NCI-H2081 (cell line): Measurements from ENCODE around the gene F11.
"Not testable (repeated sequence)": the region's sequence is repeated elsewhere in the genome, so short reads cannot be mapped to it uniquely, and the experiment has no call there.

Experiments
- DNase-seq, 2 experiments: peaks; one replicate each; lab custom pipeline; 2025; lab: John Stamatoyannopoulos, UW

The F11 gene

GRCh38 chr4:186249785-186250754 is 15.9 kb upstream of the F11 start:
- DNase-seq, result no peak

GRCh38 chr4:186250760-186251159 is 15.2 kb upstream of the F11 start:
- no peak for DNase-seq

GRCh38 chr4:186255122-186255521 is 10.9 kb upstream of the F11 start:
- no peak for DNase-seq

GRCh38 chr4:186258216-186258811 is 7.7 kb upstream of the F11 start:
- no peak for DNase-seq

- DNase-seq, result no peak
Observed at GRCh38 chr4:186260117-186260503, 5.9 kb upstream of the F11 start.

- DNase-seq, result no peak
Observed at GRCh38 chr4:186260504-186261448, 5.2 kb upstream of the F11 start.

- DNase-seq, result no peak
Observed at GRCh38 chr4:186264660-186265059, 1.3 kb upstream of the F11 start.

GRCh38 chr4:186265250-186265649 is 739 bp upstream of the F11 start:
- not testable (repeated sequence) for DNase-seq

GRCh38 chr4:186266729-186267456 is 904 bp downstream of the F11 start:
- no peak for DNase-seq

- DNase-seq, result no peak
Observed at GRCh38 chr4:186271081-186271678, 5.2 kb downstream of the F11 start.

- no peak for DNase-seq
Observed at GRCh38 chr4:186272699-186273391, 6.9 kb downstream of the F11 start.

- not testable (repeated sequence) for DNase-seq
Observed at GRCh38 chr4:186273392-186273789, 7.4 kb downstream of the F11 start.

- no peak for DNase-seq
Observed at GRCh38 chr4:186283311-186283710, 17.3 kb downstream of the F11 start.

GRCh38 chr4:186285147-186285546 is 19.2 kb downstream of the F11 start:
- no peak for DNase-seq

GRCh38 chr4:186286581-186286980 is 20.6 kb downstream of the F11 start:
- no peak for DNase-seq

- no peak for DNase-seq
Observed at GRCh38 chr4:186291256-186291890, 25.4 kb downstream of the F11 start.

- no peak for DNase-seq
Observed at GRCh38 chr4:186294160-186294559, 28.2 kb downstream of the F11 start.

GRCh38 chr4:186296481-186296880 is 30.5 kb downstream of the F11 start:
- no peak for DNase-seq

- DNase-seq, result peak; percentile 34 to 48
Observed at GRCh38 chr4:186297013-186297645, 31.1 kb downstream of the F11 start.
